Stimulated activated naive CD8-positive, alpha-beta T cell treated with anti-CD3 and anti-CD28 coated beads, Interleukin-15, Interleukin-2, amounts not matched to agents 100 U/mL and 50 U/mL, for 24 hours (primary cell): ENCODE measurements around the gene SENP3.

Experiments used
- ATAC-seq: fragments of 150-1000 bp; cut with Tn5 transposase; one replicate; pipeline ENCODE4 v1.10.0; 2021
- DNase-seq: peaks from one replicate; pipeline ENCODE4 v3.0.0; 2021

Gene SENP3

DNA sequence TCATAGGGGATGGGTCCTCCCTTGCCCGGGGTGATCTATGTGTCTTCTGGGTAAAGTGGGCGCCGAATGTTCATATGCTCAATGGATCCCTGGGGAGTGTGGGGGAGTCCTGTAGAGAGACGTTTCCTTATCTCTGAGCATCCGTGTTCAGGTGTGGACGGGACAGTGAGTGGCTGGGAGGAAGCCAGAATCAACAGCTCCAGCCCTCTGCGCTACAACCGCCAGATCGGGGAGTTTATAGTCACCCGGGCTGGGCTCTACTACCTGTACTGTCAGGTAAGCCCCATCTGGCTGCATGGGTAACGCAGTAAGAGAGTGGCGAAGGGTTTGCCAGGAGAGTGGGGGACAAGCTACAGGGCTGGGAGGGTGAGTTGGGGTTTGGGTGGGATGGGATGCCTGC lies 5.1 kb upstream of the SENP3 start:
- ATAC-seq, result no peak
- no peak for DNase-seq

DNA sequence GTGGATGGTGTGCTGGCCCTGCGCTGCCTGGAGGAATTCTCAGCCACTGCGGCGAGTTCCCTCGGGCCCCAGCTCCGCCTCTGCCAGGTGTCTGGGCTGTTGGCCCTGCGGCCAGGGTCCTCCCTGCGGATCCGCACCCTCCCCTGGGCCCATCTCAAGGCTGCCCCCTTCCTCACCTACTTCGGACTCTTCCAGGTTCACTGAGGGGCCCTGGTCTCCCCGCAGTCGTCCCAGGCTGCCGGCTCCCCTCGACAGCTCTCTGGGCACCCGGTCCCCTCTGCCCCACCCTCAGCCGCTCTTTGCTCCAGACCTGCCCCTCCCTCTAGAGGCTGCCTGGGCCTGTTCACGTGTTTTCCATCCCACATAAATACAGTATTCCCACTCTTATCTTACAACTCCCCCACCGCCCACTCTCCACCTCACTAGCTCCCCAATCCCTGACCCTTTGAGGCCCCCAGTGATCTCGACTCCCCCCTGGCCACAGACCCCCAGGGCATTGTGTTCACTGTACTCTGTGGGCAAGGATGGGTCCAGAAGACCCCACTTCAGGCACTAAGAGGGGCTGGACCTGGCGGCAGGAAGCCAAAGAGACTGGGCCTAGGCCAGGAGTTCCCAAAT lies 4.5 kb upstream of the SENP3 start:
- ATAC-seq, result no peak
- DNase-seq, result no peak

DNA sequence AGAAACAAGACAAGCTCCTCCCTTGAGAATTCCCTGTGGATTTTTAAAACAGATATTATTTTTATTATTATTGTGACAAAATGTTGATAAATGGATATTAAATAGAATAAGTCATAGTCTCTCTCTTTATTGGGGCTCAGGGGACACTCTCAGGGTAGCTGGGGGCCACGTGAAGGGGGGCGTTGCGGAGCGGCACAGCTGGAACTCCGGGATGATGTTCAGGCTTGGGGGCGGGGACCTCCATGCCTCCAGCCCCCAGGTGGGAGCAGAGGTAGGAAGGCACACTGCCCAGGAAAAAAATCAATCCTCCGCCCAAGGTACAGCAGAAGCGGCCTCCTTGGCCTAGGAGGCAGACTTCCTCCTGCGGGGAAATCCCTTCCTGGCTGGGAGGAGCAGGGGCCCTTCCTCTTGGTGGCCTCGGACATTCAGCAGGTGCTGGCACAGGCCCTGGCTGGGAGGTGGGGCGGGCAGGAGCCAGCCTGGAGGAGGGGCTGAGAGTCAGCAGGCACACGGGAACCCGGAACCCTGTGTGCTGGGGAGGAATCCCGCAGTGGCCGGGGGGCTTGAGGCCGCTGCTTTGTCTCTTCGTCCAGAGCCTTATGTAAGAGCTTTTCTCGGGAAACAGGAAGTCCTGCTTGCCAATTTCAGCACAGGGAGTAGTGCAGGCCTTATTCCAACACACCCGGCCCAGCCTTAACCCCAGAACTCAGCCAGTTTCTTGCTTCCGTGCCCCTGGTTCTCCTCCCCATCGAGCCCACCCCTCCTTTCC lies 3.8 kb upstream of the SENP3 start:
- ATAC-seq (peak; percentile 11), DNase-seq (peak; percentile 59)

DNA sequence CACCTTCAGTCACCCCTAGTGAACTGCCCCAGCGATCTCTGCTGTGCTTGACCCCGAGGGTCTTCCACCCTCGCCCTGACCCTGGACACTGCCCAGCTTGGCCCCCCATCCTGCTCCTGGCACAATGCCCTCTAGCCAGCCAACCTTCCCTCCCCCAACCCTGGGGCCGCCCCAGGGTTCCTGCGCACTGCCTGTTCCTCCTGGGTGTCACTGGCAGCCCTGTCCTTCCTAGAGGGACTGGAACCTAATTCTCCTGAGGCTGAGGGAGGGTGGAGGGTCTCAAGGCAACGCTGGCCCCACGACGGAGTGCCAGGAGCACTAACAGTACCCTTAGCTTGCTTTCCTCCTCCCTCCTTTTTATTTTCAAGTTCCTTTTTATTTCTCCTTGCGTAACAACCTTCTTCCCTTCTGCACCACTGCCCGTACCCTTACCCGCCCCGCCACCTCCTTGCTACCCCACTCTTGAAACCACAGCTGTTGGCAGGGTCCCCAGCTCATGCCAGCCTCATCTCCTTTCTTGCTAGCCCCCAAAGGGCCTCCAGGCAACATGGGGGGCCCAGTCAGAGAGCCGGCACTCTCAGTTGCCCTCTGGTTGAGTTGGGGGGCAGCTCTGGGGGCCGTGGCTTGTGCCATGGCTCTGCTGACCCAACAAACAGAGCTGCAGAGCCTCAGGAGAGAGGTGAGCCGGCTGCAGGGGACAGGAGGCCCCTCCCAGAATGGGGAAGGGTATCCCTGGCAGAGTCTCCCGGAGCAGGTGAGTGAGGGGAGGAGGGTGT lies 3.0 kb upstream of the SENP3 start, which contains the start of gene TNFSF13:
TSS of gene TNFSF13 (plus strand) at position 207 of the 776 bp plus-strand sequence. CDS start at position 497, 290 bp downstream.
- no peak for DNase-seq
- ATAC-seq, result no peak

DNA sequence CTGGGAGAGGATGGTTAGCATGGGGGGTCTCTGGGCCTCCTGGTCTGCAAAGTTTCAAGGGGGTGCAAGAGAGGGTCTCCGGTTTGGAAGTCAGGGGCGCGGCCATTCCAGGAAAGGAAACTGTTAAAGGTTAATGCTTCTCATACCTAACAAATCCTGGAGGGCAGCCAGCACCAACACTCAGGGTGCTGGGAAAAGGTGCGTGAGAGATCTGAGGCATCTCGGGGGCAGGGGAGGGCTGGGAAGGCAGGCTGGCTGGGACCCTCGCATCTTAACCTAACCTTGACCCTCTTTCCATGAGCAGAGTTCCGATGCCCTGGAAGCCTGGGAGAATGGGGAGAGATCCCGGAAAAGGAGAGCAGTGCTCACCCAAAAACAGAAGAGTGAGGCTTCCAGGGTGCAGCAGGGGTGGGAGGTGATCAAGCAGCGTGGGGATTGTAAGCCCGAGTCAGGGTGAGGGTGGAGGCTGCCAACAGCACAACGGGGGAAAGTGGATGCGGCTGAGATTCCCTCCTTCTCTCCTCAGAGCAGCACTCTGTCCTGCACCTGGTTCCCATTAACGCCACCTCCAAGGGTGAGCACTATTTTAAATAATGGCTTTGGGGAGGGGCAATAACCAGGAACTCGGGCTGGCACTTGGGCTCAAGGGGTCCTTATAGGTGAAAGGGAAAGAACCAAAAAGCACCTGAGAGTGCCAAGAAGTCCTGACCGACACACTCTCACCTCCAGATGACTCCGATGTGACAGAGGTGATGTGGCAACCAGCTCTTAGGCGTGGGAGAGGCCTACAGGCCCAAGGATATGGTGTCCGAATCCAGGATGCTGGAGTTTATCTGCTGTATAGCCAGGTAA lies 2.2 kb upstream of the SENP3 start:
- ATAC-seq (no peak), DNase-seq (no peak)

DNA sequence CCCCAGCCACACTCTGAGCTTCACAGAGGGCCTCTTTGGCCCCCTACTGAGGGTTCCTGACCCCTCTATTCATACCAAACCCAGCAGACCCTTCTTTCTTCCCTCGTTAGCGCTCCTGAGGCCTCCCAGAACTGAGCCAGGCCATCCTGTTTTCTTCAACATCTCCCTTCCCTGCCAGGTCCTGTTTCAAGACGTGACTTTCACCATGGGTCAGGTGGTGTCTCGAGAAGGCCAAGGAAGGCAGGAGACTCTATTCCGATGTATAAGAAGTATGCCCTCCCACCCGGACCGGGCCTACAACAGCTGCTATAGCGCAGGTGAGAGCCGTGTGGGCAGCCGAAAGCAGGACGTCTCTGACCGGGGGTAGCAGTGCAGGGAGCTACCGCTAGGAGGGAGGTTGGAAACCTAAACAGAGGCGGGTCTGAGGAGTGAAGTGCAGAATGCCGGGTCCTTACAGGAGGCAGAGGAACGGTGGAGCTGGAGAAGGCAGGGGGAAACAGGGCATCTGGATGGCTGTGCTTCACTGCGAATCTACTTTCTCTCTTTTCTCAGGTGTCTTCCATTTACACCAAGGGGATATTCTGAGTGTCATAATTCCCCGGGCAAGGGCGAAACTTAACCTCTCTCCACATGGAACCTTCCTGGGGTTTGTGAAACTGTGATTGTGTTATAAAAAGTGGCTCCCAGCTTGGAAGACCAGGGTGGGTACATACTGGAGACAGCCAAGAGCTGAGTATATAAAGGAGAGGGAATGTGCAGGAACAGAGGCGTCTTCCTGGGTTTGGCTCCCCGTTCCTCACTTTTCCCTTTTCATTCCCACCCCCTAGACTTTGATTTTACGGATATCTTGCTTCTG lies 1.3 kb upstream of the SENP3 start:
- DNase-seq (peak; percentile 78), ATAC-seq (peak; percentile 38)

DNA sequence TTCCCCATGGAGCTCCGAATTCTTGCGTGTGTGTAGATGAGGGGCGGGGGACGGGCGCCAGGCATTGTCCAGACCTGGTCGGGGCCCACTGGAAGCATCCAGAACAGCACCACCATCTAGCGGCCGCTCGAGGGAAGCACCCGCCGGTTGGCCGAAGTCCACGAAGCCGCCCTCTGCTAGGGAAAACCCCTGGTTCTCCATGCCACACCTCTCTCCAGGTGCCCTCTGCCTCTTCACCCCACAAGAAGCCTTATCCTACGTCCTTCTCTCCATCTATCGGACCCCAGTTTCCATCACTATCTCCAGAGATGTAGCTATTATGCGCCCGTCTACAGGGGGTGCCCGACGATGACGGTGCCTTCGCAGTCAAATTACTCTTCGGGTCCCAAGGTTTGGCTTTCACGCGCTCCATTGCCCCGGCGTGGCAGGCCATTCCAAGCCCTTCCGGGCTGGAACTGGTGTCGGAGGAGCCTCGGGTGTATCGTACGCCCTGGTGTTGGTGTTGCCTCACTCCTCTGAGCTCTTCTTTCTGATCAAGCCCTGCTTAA lies 617 bp upstream of the SENP3 start:
- DNase-seq (peak; percentile 90), ATAC-seq (peak; percentile 73)

DNA sequence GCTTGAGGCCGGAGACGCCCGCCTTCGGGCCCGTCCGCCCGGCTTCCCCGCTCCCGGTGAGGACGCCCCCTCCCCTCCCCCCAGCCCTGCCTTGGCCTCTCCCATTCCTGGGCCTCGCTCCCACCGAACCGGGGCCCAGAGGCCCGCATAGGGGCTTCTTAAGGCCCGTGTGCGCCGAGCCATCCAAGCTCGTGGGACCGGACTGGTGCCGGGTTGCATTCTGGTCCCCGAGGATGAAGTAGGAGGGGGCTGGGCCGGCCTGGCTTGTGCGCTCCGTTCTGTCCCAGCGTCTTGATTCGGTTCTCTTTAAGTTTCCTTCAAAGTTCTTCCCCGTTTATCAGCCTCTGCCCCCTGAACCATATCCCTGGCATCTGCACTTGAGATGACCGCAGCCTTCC lies 488 bp downstream of the SENP3 start:
- DNase-seq (no peak), ATAC-seq (no peak)

DNA sequence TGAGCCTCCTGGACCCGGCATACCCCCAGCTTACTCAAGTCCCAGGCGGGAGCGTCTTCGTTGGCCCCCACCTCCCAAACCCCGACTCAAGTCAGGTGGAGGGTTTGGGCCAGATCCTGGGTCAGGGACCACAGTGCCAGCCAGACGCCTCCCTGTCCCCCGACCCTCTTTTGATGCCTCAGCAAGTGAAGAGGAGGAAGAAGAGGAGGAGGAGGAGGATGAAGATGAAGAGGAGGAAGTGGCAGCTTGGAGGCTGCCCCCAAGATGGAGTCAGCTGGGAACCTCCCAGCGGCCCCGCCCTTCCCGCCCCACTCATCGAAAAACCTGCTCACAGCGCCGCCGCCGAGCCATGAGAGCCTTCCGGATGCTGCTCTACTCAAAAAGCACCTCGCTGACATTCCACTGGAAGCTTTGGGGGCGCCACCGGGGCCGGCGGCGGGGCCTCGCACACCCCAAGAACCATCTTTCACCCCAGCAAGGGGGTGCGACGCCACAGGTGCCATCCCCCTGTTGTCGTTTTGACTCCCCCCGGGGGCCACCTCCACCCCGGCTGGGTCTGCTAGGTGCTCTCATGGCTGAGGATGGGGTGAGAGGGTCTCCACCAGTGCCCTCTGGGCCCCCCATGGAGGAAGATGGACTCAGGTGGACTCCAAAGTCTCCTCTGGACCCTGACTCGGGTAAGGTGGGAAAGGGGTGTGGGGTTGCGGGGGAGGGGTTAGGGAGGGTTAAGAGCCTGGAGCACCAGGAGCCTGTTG lies 1.6 kb downstream of the SENP3 start:
- ATAC-seq, result no peak
- DNase-seq, result no peak

DNA sequence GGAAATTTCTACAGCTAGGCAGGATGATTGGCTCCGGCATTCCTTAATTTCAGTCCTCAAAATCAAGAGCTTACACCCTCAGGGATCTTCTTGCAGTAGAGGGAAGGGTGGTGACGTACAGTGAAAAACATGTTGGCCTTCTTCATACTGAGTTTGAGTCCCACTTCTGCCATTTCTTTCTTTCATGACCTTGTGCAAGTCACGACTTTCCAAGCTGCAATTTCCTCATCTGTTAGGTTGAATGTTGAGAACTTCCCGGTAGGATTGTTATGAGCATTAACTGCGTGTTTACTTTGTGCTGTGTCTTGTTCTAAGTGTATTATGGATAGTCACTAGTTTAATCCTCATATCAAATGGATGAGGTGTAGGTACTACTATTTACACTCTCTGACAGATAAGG lies 7.9 kb downstream of the SENP3 start:
- ATAC-seq (no peak), DNase-seq (no peak)

DNA sequence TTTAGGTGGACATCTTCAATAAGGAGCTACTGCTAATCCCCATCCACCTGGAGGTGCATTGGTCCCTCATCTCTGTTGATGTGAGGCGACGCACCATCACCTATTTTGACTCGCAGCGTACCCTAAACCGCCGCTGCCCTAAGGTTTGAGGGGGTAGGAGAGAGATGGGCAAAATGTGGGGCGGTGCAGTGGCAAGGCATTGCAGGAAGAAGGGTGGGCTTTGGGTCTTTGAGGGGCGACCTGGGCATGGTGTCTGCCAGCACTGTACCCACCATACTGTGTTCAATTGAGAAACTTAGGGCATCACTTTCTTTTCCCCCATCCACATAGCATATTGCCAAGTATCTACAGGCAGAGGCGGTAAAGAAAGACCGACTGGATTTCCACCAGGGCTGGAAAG lies 8.6 kb downstream of the SENP3 start:
- DNase-seq (no peak), ATAC-seq (no peak)

DNA sequence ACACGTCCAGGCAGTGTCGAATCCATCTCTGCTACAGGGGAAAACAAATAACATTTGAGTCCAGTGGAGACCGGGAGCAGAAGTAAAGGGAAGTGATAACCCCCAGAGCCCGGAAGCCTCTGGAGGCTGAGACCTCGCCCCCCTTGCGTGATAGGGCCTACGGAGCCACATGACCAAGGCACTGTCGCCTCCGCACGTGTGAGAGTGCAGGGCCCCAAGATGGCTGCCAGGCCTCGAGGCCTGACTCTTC lies 10.5 kb downstream of the SENP3 start:
- no peak for ATAC-seq

DNA sequence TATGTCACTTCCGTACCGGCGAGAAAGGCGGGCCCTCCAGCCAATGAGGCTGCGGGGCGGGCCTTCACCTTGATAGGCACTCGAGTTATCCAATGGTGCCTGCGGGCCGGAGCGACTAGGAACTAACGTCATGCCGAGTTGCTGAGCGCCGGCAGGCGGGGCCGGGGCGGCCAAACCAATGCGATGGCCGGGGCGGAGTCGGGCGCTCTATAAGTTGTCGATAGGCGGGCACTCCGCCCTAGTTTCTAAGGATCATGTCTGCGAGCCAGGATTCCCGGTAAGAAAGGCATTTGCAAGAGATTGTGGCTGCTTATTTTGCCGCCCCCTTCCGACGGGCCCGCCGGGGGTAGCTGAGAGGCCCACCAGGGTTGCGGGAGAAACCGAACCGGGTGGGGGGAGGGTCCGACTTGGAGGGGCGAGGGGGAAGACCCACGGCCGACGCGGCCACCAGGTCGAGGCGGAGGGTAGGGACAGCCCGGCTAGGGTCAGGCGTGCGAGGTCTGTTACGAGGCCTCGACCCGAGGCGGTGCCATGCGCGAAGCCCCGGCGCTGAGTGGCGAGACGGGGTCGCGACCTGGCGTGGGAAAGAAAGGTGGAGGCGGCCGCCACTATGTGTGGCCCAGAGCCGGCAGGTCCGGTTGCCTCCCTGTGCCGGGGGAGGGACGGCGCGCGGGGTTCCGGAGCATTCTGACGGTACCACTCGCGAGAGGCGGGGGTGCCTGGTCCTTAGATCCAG lies 11.0 kb downstream of the SENP3 start:
- DNase-seq (peak; percentile 99), ATAC-seq (peak; percentile 93)

More for the DNA sequence above, 10.5 kb downstream of the SENP3 start:
- DNase-seq, result no peak

DNA sequence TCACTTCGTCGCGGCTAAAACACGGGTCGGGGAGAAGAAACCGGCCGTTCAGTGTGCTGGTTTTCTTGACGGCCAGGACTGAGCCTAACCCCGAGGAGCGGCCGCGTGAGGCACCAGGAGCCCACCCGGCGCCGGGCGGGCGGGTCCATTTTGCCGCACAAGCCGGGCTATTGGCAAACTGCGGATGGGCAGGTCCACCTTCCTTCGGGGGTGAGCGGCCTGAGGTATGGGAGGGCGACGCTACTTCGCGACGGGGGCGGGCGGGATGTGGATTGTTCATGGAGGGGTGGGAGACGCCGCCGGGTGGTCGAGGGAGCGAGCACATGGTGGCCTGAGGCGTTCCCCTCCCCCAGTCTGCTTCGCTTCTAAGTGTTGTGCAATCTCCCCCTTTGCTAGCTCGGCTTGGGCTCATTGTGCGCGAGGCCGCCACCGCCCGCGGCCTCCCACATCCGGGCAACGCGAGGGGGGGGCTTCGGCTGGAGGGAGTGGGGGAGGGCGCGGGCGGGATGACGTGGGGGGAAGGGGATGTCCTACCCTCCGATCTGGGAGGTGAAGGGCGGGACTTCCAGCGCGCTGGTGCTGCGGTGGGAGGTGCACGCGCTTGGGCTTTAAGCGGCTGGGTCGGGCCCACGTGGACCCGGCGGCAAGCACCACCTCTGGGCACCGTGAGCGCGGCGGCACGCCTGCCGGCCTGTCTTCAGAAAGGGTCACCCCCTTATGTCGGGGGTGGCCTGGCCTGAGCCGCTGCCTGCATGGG lies 11.8 kb downstream of the SENP3 start:
- peak; percentile 91 for DNase-seq
- ATAC-seq, result peak; percentile 42

DNA sequence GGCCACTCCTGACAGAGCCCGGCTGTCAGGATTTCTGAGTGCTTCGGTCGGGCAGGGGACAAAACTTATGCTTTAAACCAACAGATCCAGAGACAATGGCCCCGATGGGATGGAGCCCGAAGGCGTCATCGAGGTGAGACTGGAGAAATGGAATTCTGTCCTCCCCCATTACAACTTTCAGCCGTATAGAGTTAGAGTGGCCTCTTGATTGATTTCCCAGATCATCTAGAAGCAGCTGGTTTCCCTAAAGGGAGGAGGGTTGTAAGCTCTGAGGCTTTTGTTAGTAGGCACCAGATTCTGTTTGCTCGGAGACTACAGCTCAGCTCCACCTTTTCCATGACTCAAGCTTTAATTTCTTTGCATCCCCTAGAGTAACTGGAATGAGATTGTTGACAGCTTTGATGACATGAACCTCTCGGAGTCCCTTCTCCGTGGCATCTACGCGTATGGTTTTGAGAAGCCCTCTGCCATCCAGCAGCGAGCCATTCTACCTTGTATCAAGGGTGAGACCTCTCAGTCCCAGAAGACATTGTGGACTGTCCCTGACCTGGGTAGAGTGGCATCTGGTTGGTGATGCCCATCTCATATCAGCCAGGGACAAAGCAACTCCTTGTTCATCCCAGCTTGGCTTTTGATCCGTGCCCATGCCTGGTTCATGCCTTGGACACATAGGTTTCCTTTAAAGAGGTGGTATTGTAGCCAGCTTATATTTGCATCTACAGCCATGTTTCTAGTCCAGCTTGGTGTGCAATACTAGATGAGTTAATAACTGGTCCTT lies 12.6 kb downstream of the SENP3 start:
- no peak for ATAC-seq

DNA sequence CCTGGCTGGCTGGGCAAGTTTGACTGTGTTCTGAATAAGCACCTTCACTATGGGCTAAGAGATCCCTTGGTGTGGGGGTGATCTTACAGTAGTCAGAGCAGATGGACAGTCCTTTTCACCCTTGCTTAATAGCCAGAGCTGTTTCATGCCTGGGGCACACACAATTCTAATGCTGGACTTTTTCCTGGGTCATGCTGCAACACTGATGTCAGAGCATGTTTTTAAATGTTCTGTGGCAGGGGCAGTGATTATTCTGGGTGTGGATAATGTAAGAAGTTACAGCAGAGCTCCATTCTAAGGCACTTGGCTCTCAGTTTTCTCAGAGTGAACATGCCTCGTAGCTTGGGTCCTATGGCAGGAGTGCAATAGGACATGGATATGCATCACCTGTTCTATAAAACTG lies 13.8 kb downstream of the SENP3 start:
- no peak for DNase-seq
- no peak for ATAC-seq

More for the DNA sequence above, 12.6 kb downstream of the SENP3 start:
- DNase-seq, result no peak

DNA sequence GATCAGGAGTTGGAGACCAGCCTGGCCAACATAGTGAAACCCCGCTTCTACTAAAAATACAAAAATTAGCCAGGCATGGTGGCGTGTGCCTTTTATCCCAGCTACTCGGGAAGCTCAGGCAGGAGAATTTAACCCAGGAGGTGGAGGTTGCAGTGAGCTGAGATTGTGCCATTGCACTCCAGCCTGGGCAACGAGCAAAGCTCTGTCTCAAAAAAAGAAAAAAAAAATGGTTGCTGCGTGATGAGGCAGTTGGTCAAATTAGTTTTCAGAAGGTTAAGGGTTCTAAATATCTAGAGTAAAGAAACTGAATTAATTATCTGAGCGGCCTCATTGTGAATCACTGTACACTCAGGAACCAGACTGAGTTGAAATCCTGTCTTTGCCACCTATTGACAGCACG lies 14.2 kb downstream of the SENP3 start:
- DNase-seq (no peak), ATAC-seq (no peak)

DNA sequence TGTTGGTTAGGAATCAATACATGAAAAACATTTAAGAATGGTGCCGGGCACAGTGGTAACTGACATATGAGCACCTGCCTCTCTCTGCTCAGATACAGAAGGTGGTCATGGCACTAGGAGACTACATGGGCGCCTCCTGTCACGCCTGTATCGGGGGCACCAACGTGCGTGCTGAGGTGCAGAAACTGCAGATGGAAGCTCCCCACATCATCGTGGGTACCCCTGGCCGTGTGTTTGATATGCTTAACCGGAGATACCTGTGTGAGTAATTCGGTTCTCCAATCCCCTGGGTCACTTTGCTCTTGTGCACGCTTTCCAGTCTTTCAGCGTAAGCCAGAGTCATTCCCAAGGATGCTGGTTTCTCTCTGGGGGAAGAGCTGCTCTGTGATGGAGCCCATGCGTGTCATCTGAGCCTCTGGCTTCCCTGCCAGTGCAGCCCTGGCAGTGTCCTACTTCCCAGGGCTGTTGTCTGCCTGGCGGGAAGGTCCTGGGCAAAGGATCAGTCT lies 14.8 kb downstream of the SENP3 start:
- DNase-seq (no peak), ATAC-seq (no peak)
